GM23248 (cell line): ENCODE measurements around the gene CHRM1. TPM values are rescaled to one million over a fixed set of nuclear protein-coding genes. Genes with fewer than 3 reads are reported as not detected.

Source experiments
- DNase-seq: peaks from one replicate; pipeline ENCODE4 v3.0.0-alpha.2; 2015
- H2AFZ ChIP-seq: fragments of 200-600 bp; sonication (generic); 2 replicates; pipeline ENCODE4 v1.6.1; 2016; ENCODE audit warnings: antibody characterized with exemption
- H3F3A ChIP-seq: fragments of 200-600 bp; sonication (generic); 2 replicates; pipeline ENCODE4 v1.6.1; 2016; ENCODE audit warnings: mild to moderate bottlenecking, antibody characterized with exemption, mixed run types; ENCODE audit not compliant: insufficient read depth
- H3K27ac ChIP-seq: fragments of 200-600 bp; sonication (generic); 2 replicates; pipeline ENCODE4 v1.5.1; 2016; ENCODE audit warnings: mild to moderate bottlenecking
- H3K27me3 ChIP-seq: fragments of 200-600 bp; sonication (generic); replicated peaks from 2 replicates; pipeline ENCODE4 v1.6.1; 2016; ENCODE audit warnings: mild to moderate bottlenecking; ENCODE audit not compliant: insufficient read depth
- H3K36me3 ChIP-seq: fragments of 200-600 bp; sonication (generic); 2 replicates; pipeline ENCODE4 v1.6.1; 2016; ENCODE audit warnings: low read depth, mild to moderate bottlenecking
- H3K4me1 ChIP-seq: fragments of 200-600 bp; sonication (generic); 2 replicates; pipeline ENCODE4 v1.6.1; 2016; ENCODE audit warnings: mild to moderate bottlenecking; ENCODE audit not compliant: insufficient read depth
- H3K4me2 ChIP-seq: fragments of 200-600 bp; sonication (generic); one replicate; pipeline ENCODE4 v1.6.1; 2016; ENCODE audit warnings: mild to moderate bottlenecking; ENCODE audit not compliant: unreplicated experiment
- H3K4me3 ChIP-seq: fragments of 200-600 bp; sonication (generic); 2 replicates; pipeline ENCODE4 v1.5.1; 2016; ENCODE audit warnings: mild to moderate bottlenecking
- H3K79me2 ChIP-seq: fragments of 200-600 bp; sonication (generic); 2 replicates; pipeline ENCODE4 v1.6.1; 2016; ENCODE audit warnings: mild to moderate bottlenecking; ENCODE audit not compliant: insufficient read depth
- H3K9ac ChIP-seq: fragments of 200-600 bp; sonication (generic); 2 replicates; pipeline ENCODE4 v1.6.1; 2016; ENCODE audit warnings: mild to moderate bottlenecking
- H3K9me2 ChIP-seq: fragments of 200-600 bp; sonication (generic); 2 replicates; pipeline ENCODE4 v1.6.1; 2016; ENCODE audit warnings: mixed run types, mild to moderate bottlenecking, moderate library complexity; ENCODE audit not compliant: insufficient read depth
- H3K9me3 ChIP-seq: fragments of 200-600 bp; sonication (generic); one replicate; pipeline ENCODE4 v1.6.1; 2017; ENCODE audit warnings: low read depth
- H4K20me1 ChIP-seq: fragments of 200-600 bp; sonication (generic); 2 replicates; pipeline ENCODE4 v1.6.0; 2016; ENCODE audit not compliant: insufficient read depth
- EZH2 ChIP-seq: fragments of 200-600 bp; sonication (generic); IDR thresholded peaks from 2 replicates; pipeline ENCODE4 v1.6.1; 2018; ENCODE audit warnings: antibody characterized with exemption, mild to moderate bottlenecking; ENCODE audit not compliant: insufficient read depth, poor library complexity, severe bottlenecking
- EZH2phosphoT487 ChIP-seq: fragments of 200-600 bp; sonication (generic); IDR thresholded peaks from 2 replicates; pipeline ENCODE4 v1.6.1; 2018; ENCODE audit warnings: antibody characterized with exemption, moderate library complexity, mild to moderate bottlenecking, low read depth; ENCODE audit not compliant: insufficient read depth
- WGBS, 2 experiments: methylation state at CpG; one replicate each; pipeline ENCODE4 v1.1.6; 2015 to 2017; ENCODE audit warnings: low lambda C conversion rate in 2 of 2, low coverage in 1 of 2; ENCODE audit errors: missing lambda C conversion rate in 2 of 2; 5-methylcytosine and 5-hydroxymethylcytosine counted together
- in situ Hi-C: fragments of 300-500 bp; cut with MboI; formaldehyde crosslinking; loops from 2 replicates; pipeline ENCODE4 v1.15.0; 2020
- polyA plus RNA-seq: library from polyadenylated mRNA; unstranded; fragments of >200 nt; fragmentation: Nextera tagmentation; extraction: Ambion mirVana; gene quantifications from 2 replicates; pipeline ENCODE4 v1.2.1, GENCODE V29; 2016
- total RNA-seq: library from RNA; depleted of rRNA; stranded (reverse); fragments of >200 nt; shearing (Covaris generic); gene quantifications from 2 replicates; pipeline ENCODE4 v1.2.3, GENCODE V29; 2014; rRNA removed

The CHRM1 gene
- not detected in 2 replicates for total RNA-seq
- not detected in 2 replicates for polyA plus RNA-seq

- no peak within 1 kb of the TSS for H3K4me2 ChIP-seq
- H3K36me3 ChIP-seq, result no peaks in the 10 kb centered on the region
- H3K9me2 ChIP-seq, result no peaks in the 10 kb centered on the region
- 1 to 7% methylated on average over 7 to 9 of the region's 9 CpGs for WGBS, 2 experiments
- H3K4me3 ChIP-seq, result no peak within 1 kb of the TSS
- no peaks in the 10 kb centered on the region for H3K79me2 ChIP-seq
- no peak within 1 kb of the TSS for H2AFZ ChIP-seq
- peaks cover 10% of the 10 kb centered on the region for H3K27me3 ChIP-seq
- TF ChIP-seq EZH2phosphoT487 (no peak), EZH2 (no peak)
- DNase-seq, result no peak
- no peak within 1 kb of the TSS for H3K9ac ChIP-seq
- H3F3A ChIP-seq, result no peaks in the 10 kb centered on the region
- in situ Hi-C loops, result no loop called here
- no peaks in the 10 kb centered on the region for H3K4me1 ChIP-seq
- no peaks in the 10 kb centered on the region for H3K9me3 ChIP-seq
- H3K27ac ChIP-seq, result no peak within 1 kb of the TSS
- H4K20me1 ChIP-seq, result no peaks in the 10 kb centered on the region
These were observed at the start of gene CHRM1 for GRCh38 chr11:62921201-62921572. Gene CHRM1 (minus strand): TSS chr11:62921363. CDS start chr11:62911100, 10,263 bp downstream.

GRCh38 chr11:62965574-62965973, 44.4 kb upstream of the CHRM1 start:
- no peak for TF ChIP-seq EZH2phosphoT487
- no peak for TF ChIP-seq EZH2
- no peaks in the 10 kb centered on the region for H3K4me1 ChIP-seq
- no peaks in the 10 kb centered on the region for H3K9me2 ChIP-seq
- no peaks in the 10 kb centered on the region for H4K20me1 ChIP-seq
- H3K27ac ChIP-seq, result no peak overlapping the region
- no peak for DNase-seq
- H2AFZ ChIP-seq, result no peak overlapping the region
- no peaks in the 10 kb centered on the region for H3K36me3 ChIP-seq
- in situ Hi-C loops, result no loop called here
- no peak overlapping the region for H3K4me2 ChIP-seq
- H3K79me2 ChIP-seq, result no peaks in the 10 kb centered on the region
- no peak overlapping the region for H3K9ac ChIP-seq
- no peaks in the 10 kb centered on the region for H3F3A ChIP-seq
- H3K4me3 ChIP-seq, result no peak overlapping the region
- peaks cover 7% of the 10 kb centered on the region for H3K27me3 ChIP-seq
- WGBS, 2 experiments, result 10 to 15% methylated on average over 2 of the region's 2 CpGs
- H3K9me3 ChIP-seq, result no peaks in the 10 kb centered on the region

- Histone ChIP-seq H3K36me3 (no peaks in the 10 kb centered on the region), H3K27ac (no peak overlapping the region), H3F3A (no peaks in the 10 kb centered on the region), H3K79me2 (no peaks in the 10 kb centered on the region), H2AFZ (no peak overlapping the region), H3K9me3 (no peaks in the 10 kb centered on the region), H3K4me1 (no peaks in the 10 kb centered on the region), H3K27me3 (no peaks in the 10 kb centered on the region), H3K9me2 (no peaks in the 10 kb centered on the region), H3K4me3 (no peak overlapping the region), H3K9ac (no peak overlapping the region), H3K4me2 (no peak overlapping the region), H4K20me1 (no peaks in the 10 kb centered on the region)
- DNase-seq, result peak; percentile 5
- in situ Hi-C loops, result no loop called here
- no peak for TF ChIP-seq EZH2phosphoT487
- TF ChIP-seq EZH2, result no peak
- WGBS, 2 experiments, result 18 to 27% methylated on average over 3 of the region's 3 CpGs
These were observed 41.2 kb upstream of the CHRM1 start for GRCh38 chr11:62962391-62962790.

DNA sequence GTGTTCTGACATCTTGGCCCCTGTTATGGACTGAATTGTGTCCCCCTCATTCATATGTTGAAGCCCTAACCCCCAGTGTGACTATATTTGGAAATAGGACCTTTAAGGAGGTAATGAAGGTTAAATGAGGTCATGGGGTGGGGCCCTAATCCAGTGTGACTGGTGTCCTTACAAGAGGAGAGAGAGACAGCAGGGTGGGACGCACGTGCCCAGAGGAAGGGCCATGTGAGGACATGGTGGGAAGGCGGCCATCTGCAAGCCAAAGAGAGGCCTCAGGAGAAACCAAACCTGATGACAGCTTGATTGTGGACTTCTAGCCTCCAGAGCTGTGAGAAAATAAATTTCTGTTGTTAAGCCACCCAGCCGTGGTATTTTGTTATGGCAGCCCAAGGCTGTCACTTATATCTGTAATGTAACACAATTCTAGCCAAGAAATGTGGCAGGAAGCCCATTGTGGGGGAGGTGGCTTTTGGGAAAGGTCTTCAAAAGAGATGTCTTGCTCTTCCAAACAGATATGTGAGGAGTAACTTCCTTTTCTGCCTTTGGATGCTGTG, 39.9 kb upstream of the CHRM1 start:
- Histone ChIP-seq H2AFZ (no peak overlapping the region), H3K27ac (no peak overlapping the region), H3K4me3 (no peak overlapping the region), H3K36me3 (no peaks in the 10 kb centered on the region), H3K4me2 (no peak overlapping the region), H3K4me1 (no peaks in the 10 kb centered on the region), H3K9me2 (no peaks in the 10 kb centered on the region), H3K79me2 (no peaks in the 10 kb centered on the region), H3K9me3 (no peaks in the 10 kb centered on the region), H4K20me1 (no peaks in the 10 kb centered on the region), H3K9ac (no peak overlapping the region), H3K27me3 (no peaks in the 10 kb centered on the region), H3F3A (no peaks in the 10 kb centered on the region)
- 27 to 28% methylated on average over 4 of the region's 4 CpGs for WGBS, 2 experiments
- in situ Hi-C loops, result no loop called here
- no peak for DNase-seq
- no peak for TF ChIP-seq EZH2
- TF ChIP-seq EZH2phosphoT487, result no peak

GRCh38 chr11:62959422-62959980, 38.3 kb upstream of the CHRM1 start:
- WGBS, 2 experiments, result 43 to 62% methylated on average over 1 of the region's 1 CpG

More at GRCh38 chr11:62959422-62959980, 38.3 kb upstream of the CHRM1 start:
- Histone ChIP-seq H3K9ac (no peak overlapping the region), H3K9me3 (no peaks in the 10 kb centered on the region), H3K27ac (no peak overlapping the region), H3F3A (no peaks in the 10 kb centered on the region), H3K36me3 (no peaks in the 10 kb centered on the region), H4K20me1 (no peaks in the 10 kb centered on the region), H3K4me2 (no peak overlapping the region), H3K9me2 (no peaks in the 10 kb centered on the region), H3K4me1 (no peaks in the 10 kb centered on the region), H2AFZ (no peak overlapping the region), H3K4me3 (no peak overlapping the region), H3K79me2 (no peaks in the 10 kb centered on the region), H3K27me3 (no peaks in the 10 kb centered on the region)
- in situ Hi-C loops, result no loop called here
- TF ChIP-seq EZH2phosphoT487 (no peak), EZH2 (no peak)
- no peak for DNase-seq
